GM12801 (cell line): Measurements from ENCODE around the gene AXIN1.

Experiments
- CTCF ChIP-seq: IDR thresholded peaks from one replicate; pipeline ENCODE4 v1.5.1; 2011; ENCODE audit warnings: control low read depth; ENCODE audit not compliant: insufficient read length; ENCODE audit errors: extremely low read depth

The AXIN1 gene

GRCh38 chr16:347203-347602 lies 5.3 kb downstream of the AXIN1 start:
- no peak for TF ChIP-seq CTCF

GRCh38 chr16:346587-346986 lies 5.9 kb downstream of the AXIN1 start:
- no peak for TF ChIP-seq CTCF

GRCh38 chr16:345772-346171 lies 6.8 kb downstream of the AXIN1 start:
- TF ChIP-seq CTCF = no peak

- TF ChIP-seq CTCF = no peak
Measured at GRCh38 chr16:342455-343213, 9.9 kb downstream of the AXIN1 start.

- no peak for TF ChIP-seq CTCF
Measured at GRCh38 chr16:340370-341091, 12.0 kb downstream of the AXIN1 start.

GRCh38 chr16:339680-340079 lies 12.8 kb downstream of the AXIN1 start:
- no peak for TF ChIP-seq CTCF

- TF ChIP-seq CTCF = no peak
Measured at GRCh38 chr16:337975-338575, 14.4 kb downstream of the AXIN1 start.
